Nephron progenitor cell (in vitro differentiated cells): ENCODE data around the gene PPP5C.
A peak's percentile ranks its signal among the peaks of the same experiment; 100 is the strongest.

Experiments used
- DNase-seq: peaks from one replicate; pipeline ENCODE4 v3.0.0; 2021
- H3K27ac Mint-ChIP-seq: 2 replicates; pipeline ENCODE4 v1.8.0; 2021; ENCODE audit warnings: mild to moderate bottlenecking, moderate library complexity, mixed read lengths
- H3K27me3 Mint-ChIP-seq: 2 replicates; pipeline ENCODE4 v1.8.0; 2021; ENCODE audit warnings: mild to moderate bottlenecking, low read depth, mixed read lengths; ENCODE audit not compliant: poor library complexity
- H3K36me3 Mint-ChIP-seq: 2 replicates; pipeline ENCODE4 v1.8.0; 2021; ENCODE audit warnings: low read depth, mixed read lengths
- H3K4me1 Mint-ChIP-seq: 2 replicates; pipeline ENCODE4 v1.8.0; 2021; ENCODE audit warnings: mixed read lengths
- H3K4me3 Mint-ChIP-seq: 2 replicates; pipeline ENCODE4 v1.8.0; 2021; ENCODE audit warnings: mild to moderate bottlenecking, moderate library complexity, mixed read lengths
- H3K9me3 Mint-ChIP-seq: 2 replicates; pipeline ENCODE4 v1.8.0; 2021; ENCODE audit warnings: mild to moderate bottlenecking, moderate library complexity, mixed read lengths
- TF ChIP-seq, protein P1 (sequence below): fragments of 200-600 bp; sonication (generic); IDR thresholded peaks from 2 replicates; pipeline ENCODE4 v1.5.0; 2021; ENCODE audit warnings: antibody characterized with exemption

PPP5C gene

DNA sequence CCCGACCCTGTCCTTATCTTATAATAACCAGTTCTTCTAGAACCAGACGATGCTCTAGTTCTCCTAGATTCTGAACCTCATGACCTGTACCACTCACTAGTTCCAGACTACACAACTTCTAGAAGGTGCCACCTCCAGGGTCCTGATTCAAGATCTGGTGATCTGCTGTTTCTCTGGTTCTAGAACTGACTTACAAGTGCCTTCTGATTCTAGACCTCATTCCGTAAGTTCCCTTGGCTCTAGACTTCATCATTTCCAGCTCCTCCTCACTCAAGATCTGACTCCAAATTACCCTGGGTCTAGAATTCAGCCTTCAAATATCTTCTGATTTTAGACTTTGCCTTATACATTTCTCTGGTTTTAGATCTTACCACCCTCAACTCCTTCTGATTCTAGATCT, 5.0 kb upstream of the PPP5C start:
- DNase-seq = no peak
- Mint-ChIP-seq H3K4me3 (no peak overlapping the region), H3K36me3 (peaks cover 41% of the 10 kb centered on the region), H3K27me3 (no peaks in the 10 kb centered on the region), H3K4me1 (peaks cover 25% of the 10 kb centered on the region), H3K27ac (peak overlapping the region; percentile 34), H3K9me3 (no peaks in the 10 kb centered on the region)
- TF ChIP-seq, protein P1, sequence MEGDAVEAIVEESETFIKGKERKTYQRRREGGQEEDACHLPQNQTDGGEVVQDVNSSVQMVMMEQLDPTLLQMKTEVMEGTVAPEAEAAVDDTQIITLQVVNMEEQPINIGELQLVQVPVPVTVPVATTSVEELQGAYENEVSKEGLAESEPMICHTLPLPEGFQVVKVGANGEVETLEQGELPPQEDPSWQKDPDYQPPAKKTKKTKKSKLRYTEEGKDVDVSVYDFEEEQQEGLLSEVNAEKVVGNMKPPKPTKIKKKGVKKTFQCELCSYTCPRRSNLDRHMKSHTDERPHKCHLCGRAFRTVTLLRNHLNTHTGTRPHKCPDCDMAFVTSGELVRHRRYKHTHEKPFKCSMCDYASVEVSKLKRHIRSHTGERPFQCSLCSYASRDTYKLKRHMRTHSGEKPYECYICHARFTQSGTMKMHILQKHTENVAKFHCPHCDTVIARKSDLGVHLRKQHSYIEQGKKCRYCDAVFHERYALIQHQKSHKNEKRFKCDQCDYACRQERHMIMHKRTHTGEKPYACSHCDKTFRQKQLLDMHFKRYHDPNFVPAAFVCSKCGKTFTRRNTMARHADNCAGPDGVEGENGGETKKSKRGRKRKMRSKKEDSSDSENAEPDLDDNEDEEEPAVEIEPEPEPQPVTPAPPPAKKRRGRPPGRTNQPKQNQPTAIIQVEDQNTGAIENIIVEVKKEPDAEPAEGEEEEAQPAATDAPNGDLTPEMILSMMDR = no peak

DNA sequence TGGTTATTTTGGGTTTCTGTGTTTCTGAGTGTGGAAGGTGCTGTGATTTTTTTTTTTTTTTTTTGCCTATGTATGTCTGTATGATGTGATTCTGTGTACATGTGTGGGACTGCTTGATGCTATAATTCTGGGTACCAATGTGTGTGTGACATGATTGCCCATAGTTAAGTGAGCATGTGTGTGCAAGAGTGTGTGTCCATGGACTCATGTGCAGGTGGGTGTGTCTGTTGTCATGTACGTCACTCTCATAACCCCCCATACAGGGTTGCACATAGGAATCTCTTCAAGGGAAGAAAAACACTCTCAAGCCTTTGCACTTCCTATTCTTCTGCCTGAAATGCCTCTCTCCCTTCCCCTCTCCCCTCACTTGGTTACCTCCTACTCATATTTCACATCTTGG, 2.5 kb upstream of the PPP5C start:
- TF ChIP-seq, protein P1 = no peak
- Mint-ChIP-seq H3K36me3 (peaks cover 36% of the 10 kb centered on the region), H3K9me3 (no peaks in the 10 kb centered on the region), H3K4me3 (no peak overlapping the region), H3K4me1 (peaks cover 43% of the 10 kb centered on the region), H3K27ac (no peak overlapping the region), H3K27me3 (no peaks in the 10 kb centered on the region)
- DNase-seq = no peak

DNA sequence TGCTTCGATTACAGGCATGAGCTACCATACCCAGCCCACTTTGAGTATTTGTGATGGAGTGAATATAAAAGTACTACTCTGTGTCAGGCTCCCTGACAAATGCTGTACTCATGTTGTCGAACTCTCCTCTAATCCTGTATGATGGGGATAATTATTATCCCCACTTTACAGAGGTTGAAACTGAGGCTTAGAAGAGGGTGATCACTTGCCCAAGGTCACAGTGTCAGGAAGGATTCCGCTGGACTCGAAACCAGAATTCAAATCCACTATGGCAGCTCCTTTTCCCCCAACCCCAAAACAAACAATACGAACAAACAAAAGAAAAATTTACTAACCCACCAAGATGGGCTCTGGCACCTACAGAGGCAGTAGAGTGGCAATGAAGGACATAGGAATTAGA, 1.7 kb upstream of the PPP5C start:
- TF ChIP-seq, protein P1 = no peak

DNA sequence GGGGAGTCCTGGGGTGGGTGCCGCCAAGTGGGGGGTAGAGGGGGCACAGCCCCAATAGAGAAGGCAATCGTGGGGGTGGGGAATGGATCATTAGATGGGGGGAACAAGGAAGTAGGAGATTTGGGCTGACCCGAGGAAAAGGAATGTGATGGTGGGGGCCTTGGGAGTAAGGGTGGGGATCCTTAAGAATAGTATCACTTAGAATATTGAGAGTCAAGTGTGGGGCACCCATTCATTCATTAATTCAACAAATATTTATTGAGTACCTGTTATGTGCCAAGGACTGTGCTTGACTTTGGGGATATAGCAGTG, 641 bp downstream of the PPP5C start:
- Mint-ChIP-seq H3K4me1 (peaks cover 64% of the 10 kb centered on the region), H3K27me3 (no peaks in the 10 kb centered on the region), H3K36me3 (peaks cover 15% of the 10 kb centered on the region), H3K9me3 (no peaks in the 10 kb centered on the region), H3K4me3 (peak overlapping the region; percentile 98), H3K27ac (peak overlapping the region; percentile 66)
- TF ChIP-seq, protein P1 = no peak
- DNase-seq = no peak

More for the DNA sequence above, 1.7 kb upstream of the PPP5C start:
- no peak for DNase-seq
- Mint-ChIP-seq H3K27ac (no peak overlapping the region), H3K9me3 (no peaks in the 10 kb centered on the region), H3K27me3 (no peaks in the 10 kb centered on the region), H3K4me3 (peak overlapping the region; percentile 98), H3K36me3 (peaks cover 29% of the 10 kb centered on the region), H3K4me1 (peaks cover 47% of the 10 kb centered on the region)

DNA sequence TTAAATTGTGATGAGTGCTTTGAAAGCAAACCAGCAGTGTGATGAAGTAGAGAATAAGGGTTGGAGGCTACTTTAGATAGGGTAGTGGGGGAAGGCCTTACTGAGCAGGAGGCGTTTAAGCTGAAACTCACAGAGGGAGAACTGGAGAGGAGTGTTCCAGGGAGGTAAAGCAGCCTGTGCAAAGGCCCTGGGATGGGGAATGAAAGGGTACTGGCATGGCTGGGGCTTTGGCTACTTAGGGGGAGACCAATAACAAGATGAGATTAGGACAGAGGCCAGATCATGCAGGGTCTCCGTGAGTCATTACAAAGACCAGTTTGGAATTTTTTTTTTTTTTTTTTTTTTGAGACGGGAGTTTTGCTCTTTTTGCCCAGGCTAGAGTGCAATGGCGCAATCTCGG, 1.1 kb downstream of the PPP5C start:
- peaks cover 67% of the 10 kb centered on the region for H3K4me1 Mint-ChIP-seq
- TF ChIP-seq, protein P1 = no peak
- peak overlapping the region; percentile 98 for H3K4me3 Mint-ChIP-seq
- DNase-seq = no peak
- H3K27me3 Mint-ChIP-seq = no peaks in the 10 kb centered on the region
- H3K27ac Mint-ChIP-seq = no peak overlapping the region
- H3K9me3 Mint-ChIP-seq = no peaks in the 10 kb centered on the region
- H3K36me3 Mint-ChIP-seq = peaks cover 15% of the 10 kb centered on the region

DNA sequence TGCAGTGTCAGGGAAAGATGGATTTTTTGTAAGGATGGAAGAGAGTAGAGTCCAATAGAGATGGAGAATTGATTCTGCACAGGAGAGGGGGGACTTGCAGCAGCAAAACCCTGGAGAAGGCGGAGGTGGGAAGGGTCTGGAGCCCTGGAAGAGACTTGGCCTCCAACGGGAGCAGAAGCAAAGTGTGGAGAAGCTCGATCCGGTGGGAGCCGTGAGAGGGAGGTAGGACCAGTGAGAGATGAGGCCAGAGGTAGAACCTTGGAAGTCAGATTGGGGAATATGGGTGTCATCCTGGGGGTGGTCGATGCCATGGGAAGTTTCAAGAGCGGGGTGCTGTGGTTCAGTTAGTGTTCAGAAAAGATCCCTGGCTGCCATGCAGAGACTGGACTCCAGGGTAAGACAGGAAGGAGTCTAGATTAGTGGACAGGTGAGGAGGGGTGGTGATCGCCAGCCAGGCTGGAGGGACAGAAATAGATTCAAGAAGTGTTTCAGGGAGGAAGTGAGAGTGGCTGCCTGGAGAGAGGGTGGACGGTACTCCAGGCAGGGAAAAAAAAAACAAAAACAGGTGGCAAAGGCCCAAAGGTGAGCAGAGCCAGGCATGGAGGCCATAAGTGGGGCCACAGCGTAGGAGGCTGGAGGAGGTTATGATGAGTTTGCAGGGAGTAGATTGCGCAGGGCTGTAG, 2.6 kb downstream of the PPP5C start:
- TF ChIP-seq, protein P1 = no peak
- H3K27me3 Mint-ChIP-seq = no peaks in the 10 kb centered on the region
- H3K4me3 Mint-ChIP-seq = peak overlapping the region; percentile 98
- H3K4me1 Mint-ChIP-seq = peaks cover 62% of the 10 kb centered on the region
- peak overlapping the region; percentile 88 for H3K27ac Mint-ChIP-seq
- no peaks in the 10 kb centered on the region for H3K9me3 Mint-ChIP-seq
- H3K36me3 Mint-ChIP-seq = peaks cover 21% of the 10 kb centered on the region
- no peak for DNase-seq
